ENCODE results near the gene SMPDL3A. TPM values are rescaled to one million over a fixed set of nuclear protein-coding genes. Genes with fewer than 3 reads are reported as not detected.
A peak's percentile ranks its signal among the peaks of the same experiment; 100 is the strongest.

Gene SMPDL3A
- total and polyA plus RNA-seq, 2 donors (not counting 1 experiment from before 2014, with no cell fraction given): 0.21 to 2.0 TPM

GRCh38 chr6:122845916-122846612 lies 57.0 kb downstream of the SMPDL3A start:
- ChIA-PET POLR2A (no interaction called here), CTCF (no interaction called here)
- H3K4me3 ChIP-seq (ENCODE audit: control extremely low read depth in 1 of 5, extremely low read depth in 1 of 5, insufficient read depth in 1 of 5, low read depth in 2 of 5, low read length in 4 of 5): no peak overlapping the region
- no peaks in the 10 kb centered on the region for H3K79me2 ChIP-seq (ENCODE audit: control insufficient read depth, insufficient read depth, low read length)
- intact Hi-C loops (cut with micrococcal nuclease): no loop called here
- DNase-seq (no peak), ATAC-seq (ENCODE audit: low read depth) (no peak)
- H3K4me1 ChIP-seq (ENCODE audit: control insufficient read depth in 2 of 2, insufficient read depth in 2 of 2, low read length in 2 of 2): no peaks in the 10 kb centered on the region
- H3K36me3 ChIP-seq (replicated peaks in 1 of 2; ENCODE audit: control extremely low read depth in 1 of 2, control insufficient read depth in 1 of 2, extremely low read depth in 1 of 2, insufficient read depth in 2 of 2, low read length in 1 of 2): no peaks in the 10 kb centered on the region
- H3K9ac ChIP-seq (ENCODE audit: low read length): no peak overlapping the region
- no peaks in the 10 kb centered on the region for H3K4me1 Mint-ChIP-seq
- no peak overlapping the region for H3K27ac Mint-ChIP-seq
- H3K4me2 ChIP-seq (replicated peaks; ENCODE audit: low read depth, low read length, poor library complexity, severe bottlenecking): no peak overlapping the region
- WGBS (ENCODE audit: insufficient coverage): no CpG with 5 or more reads among the region's 3 CpGs
- H3K27me3 Mint-ChIP-seq: peaks cover 4% of the 10 kb centered on the region
- H2AFZ ChIP-seq (ENCODE audit: insufficient read depth, low read depth, low read length, poor library complexity, severe bottlenecking): no peak overlapping the region
- H3K27ac ChIP-seq (ENCODE audit: low read length in 2 of 2): no peak overlapping the region
- no peaks in the 10 kb centered on the region for H4K20me1 ChIP-seq (ENCODE audit: control insufficient read depth, insufficient read depth, low read length, poor library complexity, severe bottlenecking)
- no peaks in the 10 kb centered on the region for H3K27me3 ChIP-seq (replicated peaks in 1 of 4; ENCODE audit: control extremely low read depth in 1 of 4, control insufficient read depth in 3 of 4, insufficient read depth in 4 of 4, low read length in 3 of 4)
- no peak for TF ChIP-seq CTCF (IDR thresholded peaks at IDR 0.05)
- no peak for TF ChIP-seq EZH2 (IDR thresholded peaks at IDR 0.05; ENCODE audit: borderline replicate concordance, insufficient read depth, low read depth, low read length, poor library complexity, severe bottlenecking)
- H3K9me3 Mint-ChIP-seq (ENCODE audit: insufficient read depth): no peaks in the 10 kb centered on the region
- no peaks in the 10 kb centered on the region for H3K9me3 ChIP-seq (ENCODE audit: control extremely low read depth in 1 of 3, control insufficient read depth in 2 of 3, insufficient read depth in 1 of 3, low read length in 2 of 3)
- no peak overlapping the region for H3K4me3 Mint-ChIP-seq

- DNase-seq: peak; percentile 26
- ChIA-PET CTCF (no interaction called here), POLR2A (no interaction called here)
- Histone ChIP-seq H3K27ac (ENCODE audit: low read length in 2 of 2) (no peak overlapping the region), H3K27me3 (replicated peaks in 1 of 4; ENCODE audit: control extremely low read depth in 1 of 4, control insufficient read depth in 3 of 4, insufficient read depth in 4 of 4, low read length in 3 of 4) (no peaks in the 10 kb centered on the region), H3K4me2 (replicated peaks; ENCODE audit: low read depth, low read length, poor library complexity, severe bottlenecking) (no peak overlapping the region), H4K20me1 (ENCODE audit: control insufficient read depth, insufficient read depth, low read length, poor library complexity, severe bottlenecking) (no peaks in the 10 kb centered on the region), H3K79me2 (ENCODE audit: control insufficient read depth, insufficient read depth, low read length) (no peaks in the 10 kb centered on the region), H3K36me3 (replicated peaks in 1 of 2; ENCODE audit: control extremely low read depth in 1 of 2, control insufficient read depth in 1 of 2, extremely low read depth in 1 of 2, insufficient read depth in 2 of 2, low read length in 1 of 2) (no peaks in the 10 kb centered on the region), H3K9ac (ENCODE audit: low read length) (no peak overlapping the region), H3K4me1 (ENCODE audit: control insufficient read depth in 2 of 2, insufficient read depth in 2 of 2, low read length in 2 of 2) (peaks cover 0 to 8% of the 10 kb centered on the region in 2 donors), H3K9me3 (ENCODE audit: control extremely low read depth in 1 of 3, control insufficient read depth in 2 of 3, insufficient read depth in 1 of 3, low read length in 2 of 3) (no peaks in the 10 kb centered on the region), H2AFZ (ENCODE audit: insufficient read depth, low read depth, low read length, poor library complexity, severe bottlenecking) (no peak overlapping the region), H3K4me3 (ENCODE audit: control extremely low read depth in 1 of 5, extremely low read depth in 1 of 5, insufficient read depth in 1 of 5, low read depth in 2 of 5, low read length in 4 of 5) (no peak overlapping the region)
- intact Hi-C loops (cut with micrococcal nuclease): no loop called here
- Mint-ChIP-seq H3K27me3 (no peaks in the 10 kb centered on the region), H3K4me3 (no peak overlapping the region), H3K9me3 (ENCODE audit: insufficient read depth) (no peaks in the 10 kb centered on the region), H3K27ac (peak overlapping the region; percentile 23), H3K4me1 (peaks cover 15% of the 10 kb centered on the region)
- no peak for ATAC-seq (ENCODE audit: low read depth)
- TF ChIP-seq EZH2 (IDR thresholded peaks at IDR 0.05; ENCODE audit: borderline replicate concordance, insufficient read depth, low read depth, low read length, poor library complexity, severe bottlenecking) (no peak), CTCF (IDR thresholded peaks at IDR 0.05) (no peak)
- 67% methylated on average over 5 of the region's 6 CpGs for WGBS (ENCODE audit: insufficient coverage)
Measured at GRCh38 chr6:122853259-122853995, 64.4 kb downstream of the SMPDL3A start.

Data from B cell (primary cell).